AG09309 (cell line): ENCODE data around the gene SIL1.

ENCODE experiments used
- DNase-seq: peaks from one replicate; pipeline ENCODE4 v3.0.0-alpha.2; 2010; ENCODE audit warnings: low read depth
- H3K4me3 ChIP-seq: 2 replicates; pipeline ENCODE4 v1.5.1; 2011; ENCODE audit warnings: mild to moderate bottlenecking, low read depth, low read length, moderate library complexity; ENCODE audit not compliant: control insufficient read depth
- TF ChIP-seq, protein P1 (sequence below): IDR thresholded peaks from 2 replicates; pipeline ENCODE4 v1.5.1; 2011; ENCODE audit warnings: mild to moderate bottlenecking, low read depth, low read length, inconsistent platforms; ENCODE audit not compliant: insufficient read depth, control insufficient read depth; ENCODE audit errors: missing control alignments

The SIL1 gene

DNA sequence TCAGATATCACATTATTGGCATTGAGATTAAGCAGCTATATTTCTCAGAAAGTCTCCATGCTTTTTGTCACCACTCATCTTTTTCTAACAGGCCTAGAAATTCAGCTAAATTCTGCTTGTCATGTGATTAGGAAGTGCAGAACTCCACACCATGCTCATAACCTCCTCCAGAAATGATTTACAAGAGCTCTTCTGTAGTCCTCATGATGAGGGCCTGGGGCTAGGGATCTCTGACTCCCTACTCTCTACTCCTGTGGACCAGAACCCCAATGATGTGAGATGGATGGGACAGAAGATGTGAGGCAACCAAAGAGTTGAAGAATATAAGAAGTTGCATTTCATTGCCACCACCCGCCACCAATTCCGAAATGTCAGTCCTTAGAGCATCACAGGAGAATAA is 16.5 kb upstream of the SIL1 start:
- H3K4me3 ChIP-seq, result no peak overlapping the region
- TF ChIP-seq, protein P1, sequence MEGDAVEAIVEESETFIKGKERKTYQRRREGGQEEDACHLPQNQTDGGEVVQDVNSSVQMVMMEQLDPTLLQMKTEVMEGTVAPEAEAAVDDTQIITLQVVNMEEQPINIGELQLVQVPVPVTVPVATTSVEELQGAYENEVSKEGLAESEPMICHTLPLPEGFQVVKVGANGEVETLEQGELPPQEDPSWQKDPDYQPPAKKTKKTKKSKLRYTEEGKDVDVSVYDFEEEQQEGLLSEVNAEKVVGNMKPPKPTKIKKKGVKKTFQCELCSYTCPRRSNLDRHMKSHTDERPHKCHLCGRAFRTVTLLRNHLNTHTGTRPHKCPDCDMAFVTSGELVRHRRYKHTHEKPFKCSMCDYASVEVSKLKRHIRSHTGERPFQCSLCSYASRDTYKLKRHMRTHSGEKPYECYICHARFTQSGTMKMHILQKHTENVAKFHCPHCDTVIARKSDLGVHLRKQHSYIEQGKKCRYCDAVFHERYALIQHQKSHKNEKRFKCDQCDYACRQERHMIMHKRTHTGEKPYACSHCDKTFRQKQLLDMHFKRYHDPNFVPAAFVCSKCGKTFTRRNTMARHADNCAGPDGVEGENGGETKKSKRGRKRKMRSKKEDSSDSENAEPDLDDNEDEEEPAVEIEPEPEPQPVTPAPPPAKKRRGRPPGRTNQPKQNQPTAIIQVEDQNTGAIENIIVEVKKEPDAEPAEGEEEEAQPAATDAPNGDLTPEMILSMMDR, result no peak
- no peak for DNase-seq

DNA sequence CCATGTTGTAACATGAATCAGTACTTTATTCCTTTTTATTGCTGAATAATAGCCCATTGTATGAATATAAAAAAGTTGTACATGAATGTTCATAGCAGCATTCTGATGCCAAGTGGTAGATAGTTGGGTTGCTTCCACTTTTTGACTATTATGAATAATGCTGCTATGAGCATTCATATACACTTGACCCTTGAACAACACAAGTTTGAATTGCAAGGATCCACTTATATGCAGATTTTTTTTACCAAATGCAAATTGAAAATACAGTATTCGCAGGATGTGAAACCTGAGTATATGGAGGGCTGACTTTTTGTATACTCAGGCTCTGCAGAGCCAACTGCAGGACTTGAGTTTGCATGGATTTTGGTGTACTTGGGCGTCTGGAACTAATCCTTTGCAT is 14.7 kb upstream of the SIL1 start:
- no peak for DNase-seq
- TF ChIP-seq, protein P1, result no peak

DNA sequence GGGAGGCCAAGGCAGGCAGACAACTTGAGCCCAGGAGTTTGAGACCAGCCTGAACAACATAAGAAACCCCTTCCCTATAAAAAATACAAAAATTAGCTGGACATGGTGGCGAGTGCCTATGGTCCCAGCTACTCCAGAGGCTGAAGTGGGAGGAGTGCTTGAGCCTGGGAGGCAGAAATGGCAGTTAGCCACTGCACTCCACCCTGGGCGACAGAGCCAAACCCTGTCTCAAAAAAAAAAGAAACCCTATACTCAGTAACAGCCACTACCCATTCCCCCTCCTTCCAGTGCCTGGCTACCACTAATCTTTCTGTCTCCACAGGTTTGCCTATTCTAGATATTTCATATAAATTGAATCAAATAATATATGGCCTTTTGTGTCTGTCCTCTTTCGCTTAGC is 14.3 kb upstream of the SIL1 start:
- TF ChIP-seq, protein P1, result no peak
- no peak for DNase-seq
- H3K4me3 ChIP-seq, result no peak overlapping the region

More for the DNA sequence above, 14.7 kb upstream of the SIL1 start:
- H3K4me3 ChIP-seq, result no peak overlapping the region

DNA sequence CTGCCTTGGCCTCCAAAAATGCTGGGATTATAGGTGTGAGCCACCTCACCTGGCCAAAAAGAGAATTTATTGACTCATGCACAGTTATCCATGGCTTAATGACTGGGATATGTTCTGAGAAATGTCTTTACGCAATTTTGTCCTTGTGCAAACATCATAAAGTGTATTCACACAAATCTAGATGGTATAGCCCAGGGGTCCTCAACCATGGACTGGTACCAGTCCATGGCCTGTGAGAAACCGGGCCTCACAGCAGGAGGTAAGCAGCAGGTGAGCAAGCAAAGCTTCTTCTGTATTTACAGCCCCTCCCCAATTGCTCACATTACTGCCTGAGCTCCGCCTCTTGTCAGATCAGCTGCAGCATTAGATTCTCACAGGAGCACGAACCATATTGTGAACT is 12.4 kb upstream of the SIL1 start:
- H3K4me3 ChIP-seq, result no peak overlapping the region
- no peak for DNase-seq
- TF ChIP-seq, protein P1, result no peak

DNA sequence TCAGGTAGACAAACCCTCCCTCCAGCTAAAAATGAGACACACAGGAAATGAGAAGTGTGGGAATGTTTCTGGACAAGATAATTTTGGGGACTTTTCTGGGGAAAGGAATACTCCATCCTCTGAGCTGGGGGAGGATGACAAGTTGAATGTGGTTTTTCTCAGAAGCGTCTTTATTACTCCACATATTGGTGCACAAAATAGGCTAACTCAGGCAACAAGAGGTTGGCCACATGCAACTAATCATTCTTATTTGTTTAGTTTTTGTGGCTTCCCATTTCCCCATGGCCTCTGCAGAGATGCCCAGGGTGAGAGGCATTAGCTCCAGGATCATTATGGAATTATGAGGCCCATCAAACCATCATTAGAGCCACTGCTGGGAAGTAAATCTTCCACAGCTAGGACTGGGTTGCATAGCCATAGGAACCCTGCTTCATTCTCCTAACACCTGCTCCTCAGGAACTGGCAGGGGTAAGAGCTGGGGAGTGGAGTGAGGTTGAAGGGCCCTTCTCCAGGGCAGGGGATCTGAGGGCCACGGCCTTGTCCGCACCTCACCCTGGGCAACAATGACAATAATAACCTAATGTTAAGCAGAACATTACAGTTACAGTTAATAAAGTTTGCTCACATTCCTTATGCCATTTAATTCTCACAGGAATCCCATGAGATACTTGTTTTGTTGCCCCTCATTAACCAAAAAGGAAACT is 9.3 kb upstream of the SIL1 start:
- TF ChIP-seq, protein P1, result no peak
- no peak for DNase-seq
- no peak overlapping the region for H3K4me3 ChIP-seq

DNA sequence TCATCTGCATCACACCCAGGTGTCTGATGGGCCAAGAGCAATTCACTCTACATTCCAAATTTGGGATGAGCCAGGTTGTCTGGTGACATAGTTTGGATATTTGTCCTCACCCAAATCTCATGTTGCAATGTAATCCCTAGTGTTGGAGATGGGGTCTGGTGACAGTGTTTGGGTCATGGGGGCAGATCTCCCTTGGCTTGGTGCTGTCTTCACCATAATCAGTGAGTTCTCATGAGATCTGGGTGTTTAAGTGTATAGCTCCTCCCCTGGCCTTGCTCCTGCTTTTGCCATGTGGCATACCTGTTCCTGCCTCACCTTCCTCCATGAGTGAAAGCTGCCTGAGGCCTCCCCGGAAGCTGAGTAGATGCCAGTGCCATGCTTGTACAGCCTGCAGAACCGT is 7.4 kb upstream of the SIL1 start:
- H3K4me3 ChIP-seq, result no peak overlapping the region
- TF ChIP-seq, protein P1, result no peak
- DNase-seq, result no peak
